ENCODE results near the gene COQ6.

- TF ChIP-seq, protein P1, sequence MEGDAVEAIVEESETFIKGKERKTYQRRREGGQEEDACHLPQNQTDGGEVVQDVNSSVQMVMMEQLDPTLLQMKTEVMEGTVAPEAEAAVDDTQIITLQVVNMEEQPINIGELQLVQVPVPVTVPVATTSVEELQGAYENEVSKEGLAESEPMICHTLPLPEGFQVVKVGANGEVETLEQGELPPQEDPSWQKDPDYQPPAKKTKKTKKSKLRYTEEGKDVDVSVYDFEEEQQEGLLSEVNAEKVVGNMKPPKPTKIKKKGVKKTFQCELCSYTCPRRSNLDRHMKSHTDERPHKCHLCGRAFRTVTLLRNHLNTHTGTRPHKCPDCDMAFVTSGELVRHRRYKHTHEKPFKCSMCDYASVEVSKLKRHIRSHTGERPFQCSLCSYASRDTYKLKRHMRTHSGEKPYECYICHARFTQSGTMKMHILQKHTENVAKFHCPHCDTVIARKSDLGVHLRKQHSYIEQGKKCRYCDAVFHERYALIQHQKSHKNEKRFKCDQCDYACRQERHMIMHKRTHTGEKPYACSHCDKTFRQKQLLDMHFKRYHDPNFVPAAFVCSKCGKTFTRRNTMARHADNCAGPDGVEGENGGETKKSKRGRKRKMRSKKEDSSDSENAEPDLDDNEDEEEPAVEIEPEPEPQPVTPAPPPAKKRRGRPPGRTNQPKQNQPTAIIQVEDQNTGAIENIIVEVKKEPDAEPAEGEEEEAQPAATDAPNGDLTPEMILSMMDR (conservative IDR thresholded peaks at IDR 0.05; ENCODE audit: low read length): no peak
- no peak for TF ChIP-seq EZH2phosphoT487 (IDR thresholded peaks at IDR 0.05; ENCODE audit: borderline replicate concordance)
These were observed 46.6 kb downstream of the COQ6 start for GRCh38 chr14:73996731-73997107.
